Stimulated activated CD8-positive, alpha-beta memory T cell treated with anti-CD3 and anti-CD28 coated beads, Interleukin-7, amount 100 ng/mL, for 1 hour (primary cell): ENCODE results near the gene KCTD2.
"Not testable (repeated sequence)": the region's sequence is repeated elsewhere in the genome, so short reads cannot be mapped to it uniquely, and the experiment has no call there.

Experiments
- DNase-seq, 2 donors: peaks; one replicate each; pipeline ENCODE4 v3.0.0-alpha.2; 2020; ENCODE audit warnings: low read depth in 2 of 2

KCTD2 gene

GRCh38 chr17:75020331-75021110 is 26.5 kb upstream of the KCTD2 start:
- no peak for DNase-seq

- no peak for DNase-seq
These were observed 22.2 kb upstream of the KCTD2 start for GRCh38 chr17:75024686-75025397.

GRCh38 chr17:75025398-75025734 is 21.7 kb upstream of the KCTD2 start:
- not testable (repeated sequence) for DNase-seq

- DNase-seq = not testable (repeated sequence)
These were observed 20.4 kb upstream of the KCTD2 start for GRCh38 chr17:75026650-75027049.

GRCh38 chr17:75030161-75030560 is 16.9 kb upstream of the KCTD2 start:
- no peak for DNase-seq

GRCh38 chr17:75031972-75032719 is 14.9 kb upstream of the KCTD2 start:
- DNase-seq = no peak

GRCh38 chr17:75032720-75033280 is 14.2 kb upstream of the KCTD2 start:
- no peak for DNase-seq

GRCh38 chr17:75033346-75034235 is 13.4 kb upstream of the KCTD2 start:
- peak; percentile 60 to 74 for DNase-seq

- DNase-seq = peak; percentile 49 to 54
These were observed 12.7 kb upstream of the KCTD2 start for GRCh38 chr17:75034236-75034908.

- DNase-seq = peak; percentile 52 to 61
These were observed 10.3 kb upstream of the KCTD2 start for GRCh38 chr17:75036643-75037268.

GRCh38 chr17:75039238-75039637 is 7.8 kb upstream of the KCTD2 start:
- DNase-seq = no peak

GRCh38 chr17:75041656-75042280 is 5.3 kb upstream of the KCTD2 start:
- DNase-seq = no peak

- not testable (repeated sequence) for DNase-seq
These were observed 3.2 kb upstream of the KCTD2 start for GRCh38 chr17:75043789-75044188.

- DNase-seq = no peak
These were observed 2.3 kb upstream of the KCTD2 start for GRCh38 chr17:75044716-75045115.

GRCh38 chr17:75045946-75046406 is 1.0 kb upstream of the KCTD2 start:
- not testable (repeated sequence) for DNase-seq

GRCh38 chr17:75047398-75048098 is 523 bp downstream of the KCTD2 start:
- no peak for DNase-seq

GRCh38 chr17:75048249-75048878 is 1.3 kb downstream of the KCTD2 start:
- no peak for DNase-seq

GRCh38 chr17:75049057-75049456 is 2.0 kb downstream of the KCTD2 start:
- no peak for DNase-seq
